ENCODE results near the gene ATXN1.
A peak's percentile ranks its signal among the peaks of the same experiment; 100 is the strongest.

The ATXN1 gene

GRCh38 chr6:16319813-16320532, 441.3 kb downstream of the ATXN1 start:
- DNase-seq = peak; percentile 20

GRCh38 chr6:16318953-16319720, 442.1 kb downstream of the ATXN1 start:
- no peak for DNase-seq

- no peak for DNase-seq
Measured at GRCh38 chr6:16318538-16318937, 442.7 kb downstream of the ATXN1 start.

- DNase-seq = peak; percentile 54
Measured at GRCh38 chr6:16316741-16317251, 444.5 kb downstream of the ATXN1 start.

GRCh38 chr6:16314296-16314695, 447.0 kb downstream of the ATXN1 start:
- DNase-seq = no peak

- no peak for DNase-seq
Measured at GRCh38 chr6:16313732-16314131, 447.5 kb downstream of the ATXN1 start.

GRCh38 chr6:16311763-16312162, 449.5 kb downstream of the ATXN1 start:
- no peak for DNase-seq

- DNase-seq = no peak
Measured at GRCh38 chr6:16306334-16306733, 454.9 kb downstream of the ATXN1 start.

GRCh38 chr6:16305788-16306187, 455.5 kb downstream of the ATXN1 start:
- DNase-seq = no peak

GRCh38 chr6:16305246-16305725, 456.0 kb downstream of the ATXN1 start:
- no peak for DNase-seq

GRCh38 chr6:16302721-16303552, 458.3 kb downstream of the ATXN1 start:
- no peak for DNase-seq

- no peak for DNase-seq
Measured at GRCh38 chr6:16301511-16301910, 459.7 kb downstream of the ATXN1 start.

- DNase-seq = no peak
Measured at GRCh38 chr6:16299861-16300260, 461.4 kb downstream of the ATXN1 start.

GRCh38 chr6:16296061-16296670, 465.1 kb downstream of the ATXN1 start:
- no peak for DNase-seq

- DNase-seq = no peak
Measured at GRCh38 chr6:16295471-16295870, 465.8 kb downstream of the ATXN1 start.

- DNase-seq = no peak
Measured at GRCh38 chr6:16295060-16295459, 466.2 kb downstream of the ATXN1 start.

- DNase-seq = no peak
Measured at GRCh38 chr6:16294371-16294770, 466.9 kb downstream of the ATXN1 start.

GRCh38 chr6:16292942-16293341, 468.3 kb downstream of the ATXN1 start:
- no peak for DNase-seq

- DNase-seq = no peak
Measured at GRCh38 chr6:16292432-16292831, 468.8 kb downstream of the ATXN1 start.

- no peak for DNase-seq
Measured at GRCh38 chr6:16291739-16292138, 469.5 kb downstream of the ATXN1 start.

- no peak for DNase-seq
Measured at GRCh38 chr6:16288163-16288562, 473.1 kb downstream of the ATXN1 start.

- DNase-seq = no peak
Measured at GRCh38 chr6:16286151-16286522, 475.1 kb downstream of the ATXN1 start.
